Activated CD4-positive, alpha-beta T cell treated with anti-CD3 and anti-CD28 coated beads, Interleukin-2, amount 50 U/mL, for 16 hours (primary cell): Measurements from ENCODE around the gene RGPD6.
"Not testable (repeated sequence)": the region's sequence is repeated elsewhere in the genome, so short reads cannot be mapped to it uniquely, and the experiment has no call there.

ENCODE experiments used
- DNase-seq: peaks from one replicate; pipeline ENCODE4 v3.0.0-alpha.2; 2020

The RGPD6 gene

GRCh38 chr2:110576763-110577416 lies at the start of gene RGPD6:
TSS of gene RGPD6 (minus strand) at chr2:110577222. CDS start at chr2:110577024, 198 bp downstream.
- DNase-seq, result not testable (repeated sequence)

GRCh38 chr2:110619326-110619939 lies 42.4 kb upstream of the RGPD6 start:
- DNase-seq, result not testable (repeated sequence)

- DNase-seq, result not testable (repeated sequence)
Observed at GRCh38 chr2:110613927-110614326, 36.9 kb upstream of the RGPD6 start.

- DNase-seq, result not testable (repeated sequence)
Observed at GRCh38 chr2:110610613-110611250, 33.7 kb upstream of the RGPD6 start.

GRCh38 chr2:110609843-110610612 lies 33.0 kb upstream of the RGPD6 start:
- not testable (repeated sequence) for DNase-seq

GRCh38 chr2:110608788-110609502 lies 31.9 kb upstream of the RGPD6 start:
- not testable (repeated sequence) for DNase-seq

GRCh38 chr2:110605057-110605456 lies 28.0 kb upstream of the RGPD6 start:
- not testable (repeated sequence) for DNase-seq

GRCh38 chr2:110603917-110604591 lies 27.0 kb upstream of the RGPD6 start:
- not testable (repeated sequence) for DNase-seq

- DNase-seq, result not testable (repeated sequence)
Observed at GRCh38 chr2:110602139-110602538, 25.1 kb upstream of the RGPD6 start.

GRCh38 chr2:110591973-110592372 lies 15.0 kb upstream of the RGPD6 start:
- not testable (repeated sequence) for DNase-seq

- DNase-seq, result not testable (repeated sequence)
Observed at GRCh38 chr2:110589677-110590330, 12.8 kb upstream of the RGPD6 start.

GRCh38 chr2:110588520-110588919 lies 11.5 kb upstream of the RGPD6 start:
- not testable (repeated sequence) for DNase-seq

GRCh38 chr2:110579216-110579965 lies 2.4 kb upstream of the RGPD6 start:
- DNase-seq, result not testable (repeated sequence)

GRCh38 chr2:110578429-110578828 lies 1.4 kb upstream of the RGPD6 start:
- not testable (repeated sequence) for DNase-seq

- not testable (repeated sequence) for DNase-seq
Observed at GRCh38 chr2:110499755-110500377, 77.2 kb downstream of the RGPD6 start.

- DNase-seq, result not testable (repeated sequence)
Observed at GRCh38 chr2:110496027-110496426, 81.0 kb downstream of the RGPD6 start.

GRCh38 chr2:110494488-110494887 lies 82.5 kb downstream of the RGPD6 start:
- not testable (repeated sequence) for DNase-seq

- not testable (repeated sequence) for DNase-seq
Observed at GRCh38 chr2:110488991-110489390, 88.0 kb downstream of the RGPD6 start.

GRCh38 chr2:110482697-110483096 lies 94.3 kb downstream of the RGPD6 start:
- DNase-seq, result not testable (repeated sequence)

- not testable (repeated sequence) for DNase-seq
Observed at GRCh38 chr2:110481200-110481599, 95.8 kb downstream of the RGPD6 start.
